Liver (tissue), 3 donors: Measurements from ENCODE around the gene LURAP1L.

Experiments
- CTCF ChIP-seq: fragments of 150-350 bp; IDR thresholded peaks from 2 replicates; pipeline ENCODE4 v1.5.1; 2017; ENCODE audit warnings: improper control_type of control experiment, low read depth, low read length; ENCODE audit not compliant: missing input control
- FOXA1 ChIP-seq: IDR thresholded peaks from 2 replicates; pipeline ENCODE4 v1.6.1; 2016; ENCODE audit warnings: antibody characterized with exemption
- GABPA ChIP-seq, 2 donors: IDR thresholded peaks in 1 of 2; conservative IDR thresholded peaks in 1 of 2; 2 replicates each; pipeline ENCODE4 v1.6.1; 2016; ENCODE audit warnings: antibody characterized with exemption in 2 of 2, mild to moderate bottlenecking in 1 of 2, moderate library complexity in 1 of 2
- MAX ChIP-seq: IDR thresholded peaks from 2 replicates; pipeline ENCODE4 v1.6.1; 2016; ENCODE audit warnings: antibody characterized with exemption
- RAD21 ChIP-seq, 2 donors: IDR thresholded peaks; 2 replicates each; pipeline ENCODE4 v1.6.1; 2016; ENCODE audit warnings: antibody characterized with exemption in 2 of 2, mild to moderate bottlenecking in 2 of 2
- REST ChIP-seq: IDR thresholded peaks from 2 replicates; pipeline ENCODE4 v1.6.1; 2016; ENCODE audit warnings: antibody characterized with exemption, mild to moderate bottlenecking
- RXRA ChIP-seq, 2 donors: IDR thresholded peaks; 2 replicates each; pipeline ENCODE4 v1.6.1; 2017 to 2018; ENCODE audit warnings: antibody characterized with exemption in 2 of 2, mild to moderate bottlenecking in 1 of 2
- SP1 ChIP-seq: IDR thresholded peaks from 2 replicates; pipeline ENCODE4 v1.6.1; 2018; ENCODE audit warnings: antibody characterized with exemption, mild to moderate bottlenecking
- YY1 ChIP-seq: IDR thresholded peaks from 2 replicates; pipeline ENCODE4 v1.6.1; 2016; ENCODE audit warnings: antibody characterized with exemption, mild to moderate bottlenecking
- donor health status: healthy.
- donor health status: healthy.

- no peak for TF ChIP-seq YY1
- TF ChIP-seq RAD21 (IDR thresholded peaks at IDR 0.05) = no peak
- no peak for TF ChIP-seq CTCF
- TF ChIP-seq MAX = no peak
- TF ChIP-seq FOXA1 = no peak
- no peak for TF ChIP-seq RXRA (IDR thresholded peaks at IDR 0.05)
- TF ChIP-seq GABPA (IDR thresholded peaks at IDR 0.05 in 1 of 2, conservative IDR thresholded peaks at IDR 0.05 in 1 of 2) = no peak
- TF ChIP-seq REST = no peak
- TF ChIP-seq SP1 = no peak
Observed at GRCh38 chr9:12766357-12766756, 8.5 kb upstream of the LURAP1L start.
